Measurements from ENCODE around the gene TPR. TPM values are rescaled to one million over a fixed set of nuclear protein-coding genes. Genes with fewer than 3 reads are reported as not detected.
A peak's percentile ranks its signal among the peaks of the same experiment; 100 is the strongest.

Gene TPR
- total RNA-seq, 1 experiment from 2014 or later: 99.3 TPM

GRCh38 chr1:186307445-186307844, 67.6 kb downstream of the TPR start:
- Histone ChIP-seq H3K4me3 (ENCODE audit: insufficient read depth, low read depth, low read length) (no peak overlapping the region), H3K36me3 (replicated peaks; ENCODE audit: control insufficient read depth, insufficient read depth, low read length) (no peaks in the 10 kb centered on the region; the same call in 1 of the 2 replicates), H3K27me3 (ENCODE audit: control insufficient read depth, insufficient read depth, low read length) (no peaks in the 10 kb centered on the region; the same call in 1 of the 2 replicates)
- no peak for DNase-seq

DNA sequence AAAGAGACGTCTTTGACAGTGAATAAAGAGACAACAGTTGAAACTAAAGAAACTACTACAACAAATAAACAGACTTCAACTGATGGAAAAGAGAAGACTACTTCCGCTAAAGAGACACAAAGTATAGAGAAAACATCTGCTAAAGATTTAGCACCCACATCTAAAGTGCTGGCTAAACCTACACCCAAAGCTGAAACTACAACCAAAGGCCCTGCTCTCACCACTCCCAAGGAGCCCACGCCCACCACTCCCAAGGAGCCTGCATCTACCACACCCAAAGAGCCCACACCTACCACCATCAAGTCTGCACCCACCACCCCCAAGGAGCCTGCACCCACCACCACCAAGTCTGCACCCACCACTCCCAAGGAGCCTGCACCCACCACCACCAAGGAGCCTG, 68.5 kb downstream of the TPR start:
- no peak overlapping the region for H3K4me3 ChIP-seq (ENCODE audit: insufficient read depth, low read depth, low read length)
- H3K27me3 ChIP-seq (ENCODE audit: control insufficient read depth, insufficient read depth, low read length): no peaks in the 10 kb centered on the region; the same call in 1 of the 2 replicates
- no peaks in the 10 kb centered on the region for H3K36me3 ChIP-seq (replicated peaks; ENCODE audit: control insufficient read depth, insufficient read depth, low read length)
- DNase-seq: no peak

- H3K36me3 ChIP-seq (replicated peaks; ENCODE audit: control insufficient read depth, insufficient read depth, low read length): no peaks in the 10 kb centered on the region
- no peak overlapping the region for H3K4me3 ChIP-seq (ENCODE audit: insufficient read depth, low read depth, low read length)
- peak; percentile 46 for DNase-seq
- H3K27me3 ChIP-seq (ENCODE audit: control insufficient read depth, insufficient read depth, low read length): no peaks in the 10 kb centered on the region; the same call in 1 of the 2 replicates
Measured at GRCh38 chr1:186304982-186305949, 69.8 kb downstream of the TPR start.

- no peaks in the 10 kb centered on the region; the same call in 1 of the 2 replicates for H3K27me3 ChIP-seq (ENCODE audit: control insufficient read depth, insufficient read depth, low read length)
- no peak for DNase-seq
- H3K36me3 ChIP-seq (replicated peaks; ENCODE audit: control insufficient read depth, insufficient read depth, low read length): no peaks in the 10 kb centered on the region
- H3K4me3 ChIP-seq (ENCODE audit: insufficient read depth, low read depth, low read length): no peak overlapping the region
Measured at GRCh38 chr1:186303911-186304310, 71.1 kb downstream of the TPR start.

DNA sequence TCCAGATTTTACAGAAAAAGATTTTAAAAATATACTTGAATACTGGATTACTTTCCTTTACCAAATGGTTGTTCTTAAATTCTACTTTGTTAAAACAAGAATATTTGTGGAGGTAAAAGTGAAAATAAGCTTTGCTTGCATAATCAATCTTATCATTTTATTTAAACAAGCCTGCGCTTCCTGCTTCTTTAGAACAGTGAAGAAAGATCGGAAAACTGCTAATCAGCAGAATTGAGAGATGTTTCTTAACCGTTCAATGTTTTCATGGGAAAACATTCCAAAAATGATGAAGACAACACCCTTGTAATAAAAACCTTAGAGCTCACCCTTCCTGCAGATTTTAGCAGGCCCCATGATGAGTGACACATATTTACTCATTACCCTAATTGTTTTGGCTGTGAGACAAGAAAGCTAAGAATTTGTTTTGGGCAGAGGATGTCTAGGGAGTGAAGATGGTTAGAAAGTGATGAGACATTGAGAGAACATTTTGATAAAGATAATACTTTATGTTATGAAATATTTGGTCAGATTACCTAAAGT, 72.6 kb downstream of the TPR start:
- H3K36me3 ChIP-seq (replicated peaks; ENCODE audit: control insufficient read depth, insufficient read depth, low read length): no peaks in the 10 kb centered on the region
- DNase-seq: no peak
- no peaks in the 10 kb centered on the region; the same call in 1 of the 2 replicates for H3K27me3 ChIP-seq (ENCODE audit: control insufficient read depth, insufficient read depth, low read length)
- H3K4me3 ChIP-seq (ENCODE audit: insufficient read depth, low read depth, low read length): no peak overlapping the region

DNA sequence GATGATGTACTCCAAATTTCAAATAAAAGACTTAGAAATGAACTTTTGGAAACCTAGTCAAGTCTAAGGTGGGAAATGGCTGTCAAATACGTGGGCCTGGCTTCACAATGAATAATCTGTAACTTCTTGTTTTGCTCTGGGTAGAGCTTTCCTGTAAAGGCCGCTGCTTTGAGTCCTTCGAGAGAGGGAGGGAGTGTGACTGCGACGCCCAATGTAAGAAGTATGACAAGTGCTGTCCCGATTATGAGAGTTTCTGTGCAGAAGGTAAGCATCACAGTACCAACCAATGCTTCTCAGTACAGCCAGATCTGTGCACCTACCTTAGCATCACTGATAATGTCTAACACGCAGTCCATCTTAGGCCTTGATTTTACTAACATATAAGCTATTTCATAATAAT, 73.6 kb downstream of the TPR start:
- no peak for DNase-seq
- Histone ChIP-seq H3K27me3 (ENCODE audit: control insufficient read depth, insufficient read depth, low read length) (no peaks in the 10 kb centered on the region; the same call in 1 of the 2 replicates), H3K4me3 (ENCODE audit: insufficient read depth, low read depth, low read length) (no peak overlapping the region), H3K36me3 (replicated peaks; ENCODE audit: control insufficient read depth, insufficient read depth, low read length) (no peaks in the 10 kb centered on the region)

DNA sequence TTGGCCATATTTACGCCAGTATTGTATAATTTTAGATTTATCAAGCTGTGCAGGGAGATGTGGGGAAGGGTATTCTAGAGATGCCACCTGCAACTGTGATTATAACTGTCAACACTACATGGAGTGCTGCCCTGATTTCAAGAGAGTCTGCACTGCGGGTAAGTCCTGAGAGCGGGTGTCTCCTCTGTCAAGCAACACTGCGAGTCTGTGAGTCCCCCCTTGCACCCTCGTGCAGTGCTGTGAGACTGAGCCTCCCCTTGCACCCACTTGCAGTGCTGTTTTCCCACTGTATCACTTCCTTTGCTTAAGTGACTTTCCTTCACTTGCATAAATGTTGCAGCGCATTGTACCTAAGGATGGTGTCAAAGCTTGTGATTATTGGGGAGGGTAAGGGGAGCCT, 75.0 kb downstream of the TPR start:
- no peaks in the 10 kb centered on the region for H3K36me3 ChIP-seq (replicated peaks; ENCODE audit: control insufficient read depth, insufficient read depth, low read length)
- no peak for DNase-seq
- H3K27me3 ChIP-seq (ENCODE audit: control insufficient read depth, insufficient read depth, low read length): no peaks in the 10 kb centered on the region; the same call in 1 of the 2 replicates
- H3K4me3 ChIP-seq (ENCODE audit: insufficient read depth, low read depth, low read length): no peak overlapping the region

- DNase-seq: no peak
- Histone ChIP-seq H3K36me3 (replicated peaks; ENCODE audit: control insufficient read depth, insufficient read depth, low read length) (no peaks in the 10 kb centered on the region), H3K4me3 (ENCODE audit: insufficient read depth, low read depth, low read length) (no peak overlapping the region), H3K27me3 (ENCODE audit: control insufficient read depth, insufficient read depth, low read length) (no peaks in the 10 kb centered on the region; the same call in 1 of the 2 replicates)
Measured at GRCh38 chr1:186299570-186299969, 75.5 kb downstream of the TPR start.

GRCh38 chr1:186298851-186299250, 76.2 kb downstream of the TPR start:
- no peak for DNase-seq
- H3K27me3 ChIP-seq (ENCODE audit: control insufficient read depth, insufficient read depth, low read length): no peaks in the 10 kb centered on the region; the same call in 1 of the 2 replicates
- no peaks in the 10 kb centered on the region for H3K36me3 ChIP-seq (replicated peaks; ENCODE audit: control insufficient read depth, insufficient read depth, low read length)
- H3K4me3 ChIP-seq (ENCODE audit: insufficient read depth, low read depth, low read length): no peak overlapping the region

DNA sequence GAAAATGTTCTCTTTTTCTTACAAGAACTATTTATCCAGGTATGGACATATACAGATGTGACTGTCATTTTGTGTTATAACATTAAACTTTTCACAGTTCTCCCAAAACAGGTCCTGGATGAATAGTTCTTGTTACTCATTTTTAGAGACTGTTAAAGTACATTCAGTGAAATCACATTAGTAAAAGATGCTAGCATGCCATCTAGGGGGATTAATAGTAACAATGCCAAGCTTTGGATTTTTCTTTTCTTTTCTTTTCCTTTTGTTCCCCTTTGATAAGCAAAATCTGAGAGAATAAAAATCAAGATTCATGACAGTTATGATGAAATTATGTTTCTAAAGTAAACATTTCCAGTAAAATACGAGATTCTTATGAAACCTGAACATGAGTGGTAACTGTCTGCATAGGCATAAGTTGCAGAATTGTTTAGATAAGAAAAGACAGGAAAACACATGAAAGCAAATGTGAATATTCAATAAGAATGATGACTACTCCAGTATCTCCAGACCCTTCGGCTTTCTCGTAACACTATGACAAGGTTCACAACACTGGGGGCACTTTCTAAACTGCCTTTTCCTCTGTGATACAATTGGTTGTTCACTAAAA, 77.5 kb downstream of the TPR start:
- Histone ChIP-seq H3K27me3 (ENCODE audit: control insufficient read depth, insufficient read depth, low read length) (no peaks in the 10 kb centered on the region), H3K4me3 (ENCODE audit: insufficient read depth, low read depth, low read length) (no peak overlapping the region), H3K36me3 (replicated peaks; ENCODE audit: control insufficient read depth, insufficient read depth, low read length) (no peaks in the 10 kb centered on the region)
- DNase-seq: no peak

DNA sequence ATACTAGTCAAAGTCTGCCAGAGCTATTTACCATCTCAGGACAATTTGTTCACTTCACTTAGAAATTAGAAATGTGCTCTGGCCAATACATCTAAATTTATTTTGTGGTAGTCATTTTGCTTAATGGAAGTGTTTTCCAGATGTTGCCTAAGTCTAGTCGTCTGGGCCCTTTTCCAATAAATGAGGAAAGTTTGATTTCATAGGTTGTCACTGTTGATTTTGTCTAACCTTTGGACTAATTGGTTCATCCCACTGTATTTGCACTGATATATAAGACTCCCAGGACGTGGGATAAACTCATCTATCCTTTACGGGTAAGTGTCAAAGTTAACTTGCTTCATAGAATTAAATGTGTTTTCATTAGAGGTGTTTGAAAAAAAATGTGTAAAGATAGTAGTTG, 79.1 kb downstream of the TPR start, which contains the start of gene PRG4:
Gene PRG4 (plus strand): TSS at position 300 of the 400 bp plus-strand sequence.
- Histone ChIP-seq H3K4me3 (ENCODE audit: insufficient read depth, low read depth, low read length) (no peak within 1 kb of the TSS), H3K36me3 (replicated peaks; ENCODE audit: control insufficient read depth, insufficient read depth, low read length) (no peaks in the 10 kb centered on the region), H3K27me3 (ENCODE audit: control insufficient read depth, insufficient read depth, low read length) (no peaks in the 10 kb centered on the region)
- no peak for DNase-seq

DNA sequence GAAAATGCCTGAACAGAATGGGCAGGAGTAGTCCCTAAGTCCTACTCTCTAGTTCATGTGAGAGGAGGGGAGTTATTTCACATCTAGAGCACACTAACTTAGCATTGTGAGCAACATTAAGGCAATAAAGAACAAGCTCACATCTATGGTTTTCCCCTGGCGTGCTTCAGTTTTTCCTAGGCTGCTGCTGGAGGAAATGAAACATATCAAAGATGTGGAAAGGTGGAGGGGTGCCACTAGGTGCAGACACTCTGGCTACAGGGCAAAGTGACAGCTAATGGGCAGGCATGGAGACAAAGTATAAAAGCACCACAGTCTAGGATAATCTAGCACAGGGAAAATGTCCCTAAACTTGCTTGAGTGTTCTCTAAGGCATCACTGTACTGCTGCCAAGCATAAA, 82.2 kb downstream of the TPR start:
- Histone ChIP-seq H3K27me3 (ENCODE audit: control insufficient read depth, insufficient read depth, low read length) (no peaks in the 10 kb centered on the region), H3K4me3 (ENCODE audit: insufficient read depth, low read depth, low read length) (no peak overlapping the region), H3K36me3 (replicated peaks; ENCODE audit: control insufficient read depth, insufficient read depth, low read length) (no peaks in the 10 kb centered on the region)
- no peak for DNase-seq

GRCh38 chr1:186291271-186291670, 83.8 kb downstream of the TPR start:
- H3K36me3 ChIP-seq (replicated peaks; ENCODE audit: control insufficient read depth, insufficient read depth, low read length): no peaks in the 10 kb centered on the region
- no peaks in the 10 kb centered on the region for H3K27me3 ChIP-seq (ENCODE audit: control insufficient read depth, insufficient read depth, low read length)
- no peak for DNase-seq
- no peak overlapping the region for H3K4me3 ChIP-seq (ENCODE audit: insufficient read depth, low read depth, low read length)

DNA sequence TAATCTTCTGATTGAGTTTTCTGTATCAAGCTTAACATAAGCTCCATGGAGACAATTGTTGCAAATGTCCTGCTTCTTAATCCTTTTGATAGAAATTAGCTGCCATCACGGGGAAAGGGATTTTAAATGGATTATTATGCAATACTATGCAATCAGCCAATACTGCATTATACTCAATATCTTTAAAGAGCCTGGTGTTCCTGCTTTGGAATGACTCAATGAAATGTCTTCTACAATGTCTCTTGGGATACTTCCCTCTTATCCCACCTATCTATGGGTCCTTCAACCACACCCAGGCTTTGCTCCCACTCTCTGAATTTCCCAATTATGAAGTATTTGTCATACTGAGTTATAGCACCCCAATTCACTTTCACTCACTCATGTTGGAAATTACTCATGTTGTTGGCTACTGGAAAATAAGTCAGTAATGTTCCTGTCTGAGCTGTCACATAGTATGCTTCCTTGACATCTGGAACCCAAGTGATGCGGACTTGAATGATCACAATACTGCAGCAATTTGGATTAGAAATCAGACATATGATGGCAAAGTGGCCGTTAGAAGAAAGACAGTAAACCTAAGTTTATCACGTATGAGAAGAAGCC, 85.0 kb downstream of the TPR start:
- Histone ChIP-seq H3K27me3 (ENCODE audit: control insufficient read depth, insufficient read depth, low read length) (no peaks in the 10 kb centered on the region), H3K4me3 (ENCODE audit: insufficient read depth, low read depth, low read length) (no peak overlapping the region), H3K36me3 (replicated peaks; ENCODE audit: control insufficient read depth, insufficient read depth, low read length) (no peaks in the 10 kb centered on the region)
- no peak for DNase-seq
